Measurements from ENCODE around the gene TECR.

TECR gene

GRCh38 chr19:14519245-14519859 is 10.0 kb upstream of the TECR start:
- no peaks in the 10 kb centered on the region for H3K27me3 ChIP-seq (ENCODE audit: insufficient read depth, low read depth, severe bottlenecking)
- peak overlapping the region; percentile 43; the same call in 1 of the 2 replicates for H3K4me3 ChIP-seq (ENCODE audit: low read depth, low read length)
- no peak for DNase-seq
- H3K9me3 ChIP-seq (ENCODE audit: severe bottlenecking) = no peaks in the 10 kb centered on the region
- H3K27ac ChIP-seq = peak overlapping the region; percentile 82
- peaks cover 27% of the 10 kb centered on the region for H3K36me3 ChIP-seq
- no peak for TF ChIP-seq CTCF (IDR thresholded peaks at IDR 0.05; ENCODE audit: low read depth, low read length)

DNA sequence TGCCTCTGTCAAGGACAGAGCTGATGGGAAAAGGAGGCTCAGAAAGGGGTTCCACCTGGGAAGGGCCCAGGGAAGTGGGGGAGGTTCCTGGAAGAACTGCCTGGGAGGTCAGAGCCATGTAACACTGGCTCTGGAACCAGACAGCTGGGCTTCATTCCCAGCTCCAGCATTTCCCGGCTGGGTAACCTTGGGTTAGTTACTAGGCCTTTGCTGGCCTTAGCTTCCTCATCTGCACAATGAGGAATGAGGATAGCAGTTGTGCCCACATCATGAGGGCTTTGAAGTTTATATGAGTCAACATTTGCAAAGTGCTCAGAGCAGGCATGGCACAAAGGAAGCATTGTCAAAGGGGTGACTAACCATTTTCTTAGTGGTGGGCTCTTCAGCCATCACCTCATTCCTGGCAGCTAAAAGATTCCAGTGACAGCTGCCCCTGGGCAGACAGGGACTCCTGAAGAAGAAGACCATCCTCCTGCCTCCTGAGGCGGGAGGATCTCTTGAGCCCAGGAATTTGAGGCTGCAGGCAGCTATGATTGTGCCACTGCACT is 9.5 kb upstream of the TECR start:
- Histone ChIP-seq H3K4me3 (ENCODE audit: low read depth, low read length) (no peak overlapping the region), H3K9me3 (ENCODE audit: severe bottlenecking) (no peaks in the 10 kb centered on the region), H3K27me3 (ENCODE audit: insufficient read depth, low read depth, severe bottlenecking) (no peaks in the 10 kb centered on the region), H3K27ac (no peak overlapping the region; the same call in 1 of the 2 replicates), H3K36me3 (peaks cover 21% of the 10 kb centered on the region)
- DNase-seq = no peak
- no peak for TF ChIP-seq CTCF (IDR thresholded peaks at IDR 0.05; ENCODE audit: low read depth, low read length)

- no peak for DNase-seq
- Histone ChIP-seq H3K4me3 (ENCODE audit: low read depth, low read length) (no peak overlapping the region), H3K9me3 (ENCODE audit: severe bottlenecking) (no peaks in the 10 kb centered on the region), H3K36me3 (peaks cover 15% of the 10 kb centered on the region), H3K27me3 (ENCODE audit: insufficient read depth, low read depth, severe bottlenecking) (no peaks in the 10 kb centered on the region), H3K27ac (no peak overlapping the region)
- TF ChIP-seq CTCF (IDR thresholded peaks at IDR 0.05; ENCODE audit: low read depth, low read length) = no peak
Measured at GRCh38 chr19:14520543-14520942, 8.9 kb upstream of the TECR start.

DNA sequence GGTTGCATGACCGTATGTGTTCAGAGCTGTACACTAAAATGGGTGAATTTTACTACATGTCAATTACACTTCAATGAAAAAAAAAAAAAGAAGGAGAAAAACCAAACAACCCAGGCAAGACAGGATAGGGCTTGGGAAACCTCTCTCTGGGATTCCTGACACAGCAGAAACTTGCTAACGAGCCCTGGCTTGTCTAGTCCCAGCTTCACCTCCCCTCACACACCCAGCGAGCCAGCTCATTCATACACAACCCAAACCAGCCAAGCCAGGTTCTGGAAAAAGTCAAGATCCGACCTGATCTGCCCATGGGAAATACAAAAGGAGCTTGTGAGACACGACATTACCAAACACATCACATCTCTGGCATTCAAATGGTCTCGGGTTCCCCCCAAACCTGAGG is 3.7 kb upstream of the TECR start:
- Histone ChIP-seq H3K4me3 (ENCODE audit: low read depth, low read length) (no peak overlapping the region), H3K9me3 (ENCODE audit: severe bottlenecking) (no peaks in the 10 kb centered on the region), H3K27me3 (ENCODE audit: insufficient read depth, low read depth, severe bottlenecking) (no peaks in the 10 kb centered on the region), H3K27ac (no peak overlapping the region), H3K36me3 (peaks cover 5% of the 10 kb centered on the region)
- TF ChIP-seq CTCF (IDR thresholded peaks at IDR 0.05; ENCODE audit: low read depth, low read length) = no peak
- DNase-seq = no peak

- H3K4me3 ChIP-seq (ENCODE audit: low read depth, low read length) = no peak overlapping the region
- H3K36me3 ChIP-seq = peaks cover 12% of the 10 kb centered on the region
- TF ChIP-seq CTCF (IDR thresholded peaks at IDR 0.05; ENCODE audit: low read depth, low read length) = no peak
- no peak for DNase-seq
- H3K27me3 ChIP-seq (ENCODE audit: insufficient read depth, low read depth, severe bottlenecking) = no peaks in the 10 kb centered on the region
- H3K27ac ChIP-seq = no peak overlapping the region
- H3K9me3 ChIP-seq (ENCODE audit: severe bottlenecking) = no peaks in the 10 kb centered on the region
Measured at GRCh38 chr19:14526423-14526822, 3.0 kb upstream of the TECR start.
